Measurements from ENCODE around the gene FOSL1.

FOSL1 gene

DNA sequence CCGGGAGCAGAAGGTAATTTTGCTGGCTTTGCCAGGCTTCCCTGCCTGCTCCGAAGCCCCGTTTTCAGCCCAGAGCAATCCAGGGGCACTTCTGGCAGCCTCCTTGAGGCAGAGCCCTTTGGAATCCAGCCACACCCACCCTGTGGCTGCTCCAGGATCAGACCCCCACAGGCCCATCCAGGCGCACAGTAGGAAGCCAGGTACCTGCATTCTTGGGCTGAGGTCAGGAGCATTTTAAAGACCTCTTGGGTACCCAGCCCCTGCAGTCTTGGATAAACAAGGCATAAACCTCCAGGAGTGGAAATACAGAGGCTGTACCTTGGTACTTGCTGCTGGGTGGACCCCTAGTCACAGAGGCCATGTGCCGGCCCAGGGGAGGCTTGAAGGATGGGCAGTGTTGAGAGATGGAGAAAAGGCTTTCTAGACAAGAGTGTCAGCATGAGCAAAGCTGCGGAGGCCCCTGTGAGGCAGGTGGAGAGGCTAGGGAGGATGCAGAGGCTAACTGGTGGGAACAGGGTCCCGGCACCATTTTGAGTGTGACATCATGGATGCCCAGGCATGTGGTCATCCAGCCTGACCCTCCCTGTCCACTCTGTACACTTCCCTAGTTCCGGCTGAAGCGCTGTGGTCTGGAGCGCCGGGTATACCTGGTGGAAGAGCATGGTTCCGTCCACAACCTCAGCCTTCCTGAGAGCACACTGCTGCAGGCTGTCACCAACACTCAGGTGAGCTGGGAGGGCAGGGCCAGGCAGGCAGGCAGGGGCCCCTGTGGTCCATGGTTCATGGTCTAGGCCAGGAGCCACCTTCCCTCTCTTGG, 36.1 kb downstream of the FOSL1 start:
- DNase-seq (ENCODE audit: low spot score): no peak

DNA sequence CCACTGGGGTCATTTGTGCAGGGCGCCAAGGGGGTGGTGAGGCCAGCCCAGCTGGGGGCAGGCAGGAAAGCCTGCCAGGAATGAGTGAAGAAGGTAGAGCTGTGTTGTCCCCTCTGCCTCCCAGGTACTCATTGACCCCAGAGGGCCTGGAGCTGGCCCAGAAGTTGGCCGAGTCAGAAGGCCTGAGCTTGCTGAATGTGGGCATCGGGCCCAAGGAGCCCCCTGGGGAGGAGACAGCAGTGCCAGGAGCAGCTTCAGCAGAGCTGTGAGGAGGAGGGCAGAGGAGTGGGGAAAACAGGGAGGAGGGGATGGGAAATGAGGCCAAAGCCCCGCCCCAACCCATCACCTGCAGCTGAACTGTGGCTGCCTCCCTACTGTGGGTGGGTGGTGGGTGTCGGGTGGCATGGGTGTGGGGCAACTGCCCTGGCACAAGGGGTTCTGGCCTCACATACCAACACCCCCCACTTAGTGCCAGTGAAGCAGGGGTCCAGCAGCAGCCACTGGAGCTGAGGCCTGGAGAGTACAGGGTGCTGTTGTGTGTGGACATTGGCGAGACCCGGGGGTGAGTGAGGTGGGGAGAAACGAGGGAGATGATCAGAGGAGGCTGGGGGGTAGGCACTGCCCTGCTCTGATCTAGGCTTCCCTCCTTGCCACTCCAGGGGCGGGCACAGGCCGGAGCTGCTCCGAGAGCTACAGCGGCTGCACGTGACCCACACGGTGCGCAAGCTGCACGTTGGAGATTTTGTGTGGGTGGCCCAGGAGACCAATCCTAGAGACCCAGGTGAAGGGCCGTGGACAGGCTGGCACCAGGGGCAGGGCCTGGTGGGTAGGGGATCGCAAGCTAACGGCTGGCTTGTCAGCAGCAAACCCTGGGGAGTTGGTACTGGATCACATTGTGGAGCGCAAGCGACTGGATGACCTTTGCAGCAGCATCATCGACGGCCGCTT, 37.0 kb downstream of the FOSL1 start:
- DNase-seq (ENCODE audit: low spot score): no peak

GRCh38 chr11:65862191-65862735, 37.9 kb downstream of the FOSL1 start:
- no peak for DNase-seq (ENCODE audit: low spot score)

DNA sequence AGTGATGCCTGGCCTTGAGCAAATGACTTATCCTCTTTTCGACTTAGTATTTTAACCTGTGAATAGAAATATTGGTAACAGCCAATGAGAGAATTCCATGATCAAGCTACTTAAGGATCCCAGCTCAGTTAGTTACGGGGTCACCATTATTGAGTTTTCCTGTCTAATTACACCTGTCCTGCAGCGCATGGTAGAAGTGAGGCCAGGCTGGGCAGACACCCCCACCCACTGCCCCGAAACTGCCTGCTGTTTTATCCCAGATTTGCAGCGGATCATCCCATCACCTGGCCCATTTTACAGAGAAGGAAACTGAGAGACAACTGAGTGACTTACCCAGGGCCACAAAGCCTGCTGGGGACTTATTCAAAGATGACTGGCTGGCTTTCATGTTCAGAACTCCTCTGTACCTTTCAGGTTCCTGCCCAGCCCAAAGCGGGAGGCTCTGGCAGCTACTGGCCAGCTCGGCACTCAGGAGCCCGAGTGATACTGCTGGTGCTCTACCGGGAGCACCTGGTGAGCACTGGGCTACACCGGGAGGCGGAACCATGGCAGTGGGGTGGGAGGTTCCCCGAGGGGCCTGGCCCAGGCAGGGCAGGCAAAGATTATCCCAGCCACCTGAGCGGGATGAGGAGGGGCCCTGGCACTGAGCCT, 38.5 kb downstream of the FOSL1 start:
- DNase-seq (ENCODE audit: low spot score): no peak

DNA sequence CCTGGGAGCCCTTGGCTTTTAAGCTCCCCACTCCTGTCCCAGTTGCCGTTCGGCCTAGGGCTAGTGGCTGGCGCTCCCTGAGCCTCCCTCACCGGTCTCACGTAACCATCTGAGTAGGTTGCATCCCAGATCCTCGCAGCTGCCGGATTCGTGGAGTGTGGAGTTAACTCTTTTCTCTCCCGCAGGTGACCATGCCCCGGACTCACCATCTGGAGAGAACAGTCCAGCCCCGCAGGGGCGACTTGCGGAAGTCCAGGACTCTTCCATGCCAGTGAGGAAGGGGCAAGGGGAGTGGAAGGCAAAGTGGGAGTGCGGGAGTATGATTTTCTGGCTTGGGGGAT, 39.1 kb downstream of the FOSL1 start:
- no peak for DNase-seq (ENCODE audit: low spot score)

DNA sequence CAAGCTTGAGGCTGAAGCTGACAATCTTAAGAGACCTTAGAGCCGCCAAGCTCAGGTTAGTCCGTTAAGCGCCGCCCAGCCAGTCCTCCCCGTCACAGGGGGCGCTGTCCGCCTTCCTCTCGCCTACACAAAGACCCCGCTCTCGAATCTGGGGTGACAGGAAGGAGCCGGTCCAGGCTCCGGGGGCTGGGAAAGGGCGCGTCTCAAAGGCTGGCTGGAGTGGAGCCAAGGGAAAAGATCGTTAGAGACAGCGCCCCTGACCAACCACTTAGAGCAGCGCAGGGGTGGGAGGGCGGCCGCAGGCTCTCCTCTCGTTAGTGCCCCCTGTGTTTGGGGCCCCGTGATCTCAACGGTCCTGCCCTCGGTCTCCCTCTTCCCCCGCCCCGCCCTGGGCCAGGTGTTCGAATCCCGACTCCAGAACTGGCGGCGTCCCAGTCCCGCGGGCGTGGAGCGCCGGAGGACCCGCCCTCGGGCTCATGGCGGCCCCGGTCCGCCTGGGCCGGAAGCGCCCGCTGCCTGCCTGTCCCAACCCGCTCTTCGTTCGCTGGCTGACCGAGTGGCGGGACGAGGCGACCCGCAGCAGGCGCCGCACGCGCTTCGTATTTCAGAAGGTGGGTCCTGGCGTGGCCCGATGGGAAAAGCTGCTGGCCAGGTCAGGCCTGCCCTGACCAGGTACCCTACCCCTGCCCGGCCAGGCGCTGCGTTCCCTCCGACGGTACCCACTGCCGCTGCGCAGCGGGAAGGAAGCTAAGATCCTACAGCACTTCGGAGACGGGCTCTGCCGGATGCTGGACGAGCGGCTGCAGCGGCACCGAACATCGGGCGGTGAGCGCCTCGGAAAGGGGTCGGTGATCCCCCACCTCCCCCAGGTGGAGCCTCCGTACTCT, 39.7 kb downstream of the FOSL1 start, which contains the start of gene MUS81:
MUS81 (plus strand) TSS at position 156 of the 887 bp plus-strand sequence; CDS start at position 477, 321 bp downstream.
- DNase-seq (ENCODE audit: low spot score): peak; percentile 96

- DNase-seq (ENCODE audit: low spot score): no peak
Observed at GRCh38 chr11:65859812-65860277, 40.3 kb downstream of the FOSL1 start.

DNA sequence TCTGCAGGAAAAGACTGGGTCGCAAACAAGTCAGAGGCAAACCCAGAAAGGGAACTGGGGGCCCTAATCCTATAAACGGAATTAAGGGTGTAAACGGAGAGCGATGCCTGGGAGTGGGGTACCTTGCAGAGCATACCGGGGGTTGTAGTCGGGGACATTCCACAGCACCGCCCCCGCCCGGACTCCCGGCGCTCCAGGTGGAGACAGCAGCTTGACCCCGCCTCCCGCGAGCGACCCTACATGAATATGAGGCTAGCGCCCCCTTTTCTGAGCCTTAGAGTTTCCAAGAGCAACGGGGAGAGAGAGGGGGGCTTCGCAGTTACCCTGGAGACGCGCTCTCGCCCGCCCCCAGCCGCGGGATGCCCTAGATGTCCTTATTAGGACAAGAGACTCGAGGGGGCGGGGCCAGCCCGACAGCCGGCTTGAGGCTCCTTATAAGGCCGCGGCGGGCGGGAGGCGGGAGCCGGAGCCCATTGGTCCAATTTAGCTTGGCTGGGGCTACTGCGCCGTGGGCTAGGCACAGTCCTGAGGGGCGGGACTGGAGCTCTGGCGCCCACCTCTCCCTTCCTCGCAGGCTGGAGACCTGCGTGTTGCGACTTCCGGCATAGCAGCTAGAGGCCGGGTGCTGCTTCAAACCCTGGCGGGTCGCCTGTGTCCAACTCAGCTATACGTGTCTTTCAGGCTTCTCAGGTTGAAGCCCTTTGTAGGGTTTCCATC, 40.9 kb downstream of the FOSL1 start:
- DNase-seq (ENCODE audit: low spot score): peak; percentile 95

DNA sequence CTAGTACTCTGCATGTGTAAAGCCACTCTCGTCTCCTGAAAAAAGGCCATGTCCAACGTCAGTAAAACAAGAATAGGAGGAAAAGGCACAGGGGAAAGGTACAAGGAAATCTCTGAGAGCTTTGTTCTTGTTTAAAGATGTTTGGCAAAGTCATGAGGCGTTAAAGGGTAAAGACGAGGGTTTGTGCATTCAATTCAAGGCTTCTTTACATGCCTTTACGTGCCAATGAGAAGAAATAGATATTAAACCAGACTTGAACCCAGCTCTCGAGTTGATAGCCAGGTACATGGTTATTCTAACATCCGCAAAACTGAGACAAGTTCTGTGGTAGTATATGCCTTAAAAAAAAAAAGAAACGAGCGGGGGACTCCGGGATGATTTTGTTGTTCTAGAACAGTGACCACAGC, 41.5 kb downstream of the FOSL1 start:
- DNase-seq (ENCODE audit: low spot score): no peak

DNA sequence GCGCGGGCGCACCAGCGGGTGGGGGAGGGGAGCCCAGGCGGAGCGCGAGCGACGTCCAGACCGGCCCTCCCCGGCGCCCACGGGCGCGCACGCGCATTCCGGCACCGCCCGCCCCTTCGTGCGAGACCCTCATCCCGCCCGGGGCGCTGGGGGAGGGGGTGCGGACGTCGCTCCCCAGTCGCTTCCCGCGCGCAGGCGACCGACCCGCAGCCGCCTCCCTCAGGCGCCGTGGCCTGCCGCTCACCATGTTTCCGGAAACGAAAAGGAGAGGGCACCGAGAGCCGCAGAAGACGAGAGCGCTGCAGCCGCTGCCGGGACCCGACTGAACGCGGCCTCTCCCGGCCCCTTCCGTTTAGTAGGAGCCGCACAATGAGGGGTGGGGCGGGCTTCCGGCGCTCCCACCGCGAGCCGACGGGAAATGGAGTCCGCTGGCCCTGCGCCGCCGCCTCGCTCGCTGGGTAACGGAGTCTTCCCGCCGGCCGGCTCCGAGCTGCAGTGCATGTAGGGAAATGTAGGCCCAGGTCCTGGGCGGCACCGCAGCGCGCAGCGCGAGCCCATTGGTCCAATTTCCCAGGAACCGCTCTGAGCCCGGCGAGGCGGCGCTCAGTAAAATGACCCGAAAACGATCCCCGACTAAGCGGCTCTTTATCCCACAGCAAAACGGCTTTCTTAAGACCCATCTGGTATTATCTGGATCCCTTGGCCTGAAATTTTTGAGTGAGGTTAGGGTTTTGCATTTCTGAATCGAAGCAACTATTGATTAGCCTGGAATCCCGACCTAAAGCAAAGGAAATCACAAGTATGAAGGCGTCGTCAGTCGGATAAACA, 42.1 kb downstream of the FOSL1 start, which contains the start of gene CFL1:
CFL1 (minus strand) TSS at position 328 of the 828 bp plus-strand sequence; CDS start at position 247, 81 bp downstream.
- peak; percentile 97 for DNase-seq (ENCODE audit: low spot score)

GRCh38 chr11:65857500-65857852, 42.7 kb downstream of the FOSL1 start:
- no peak for DNase-seq (ENCODE audit: low spot score)

GRCh38 chr11:65856689-65857499, 43.3 kb downstream of the FOSL1 start:
- DNase-seq (ENCODE audit: low spot score): peak; percentile 70

GRCh38 chr11:65855927-65856363, 44.2 kb downstream of the FOSL1 start:
- DNase-seq (ENCODE audit: low spot score): no peak

- no peak for DNase-seq (ENCODE audit: low spot score)
Observed at GRCh38 chr11:65854852-65855837, 45.0 kb downstream of the FOSL1 start.

DNA sequence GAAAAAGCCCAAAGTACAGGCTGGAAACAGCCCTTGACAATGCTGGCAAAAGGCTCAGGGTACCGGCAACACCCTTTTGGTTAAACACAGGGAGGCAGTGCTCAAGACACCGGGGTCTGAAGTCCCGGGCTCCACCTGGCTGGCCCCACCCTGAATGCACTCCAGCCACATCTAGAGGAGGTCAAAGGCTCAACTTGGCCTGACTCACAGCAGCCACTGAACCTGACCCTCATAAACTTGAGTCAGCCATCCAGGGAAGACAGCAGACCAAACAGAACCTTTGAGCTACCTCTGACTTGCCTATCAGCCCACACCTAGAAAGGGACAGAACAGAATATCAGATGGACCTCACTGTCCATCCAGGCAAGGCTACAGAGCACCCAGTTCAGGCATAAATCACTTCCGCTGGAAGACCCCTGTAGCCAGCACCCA, 46.0 kb downstream of the FOSL1 start:
- peak; percentile 62 for DNase-seq (ENCODE audit: low spot score)

DNA sequence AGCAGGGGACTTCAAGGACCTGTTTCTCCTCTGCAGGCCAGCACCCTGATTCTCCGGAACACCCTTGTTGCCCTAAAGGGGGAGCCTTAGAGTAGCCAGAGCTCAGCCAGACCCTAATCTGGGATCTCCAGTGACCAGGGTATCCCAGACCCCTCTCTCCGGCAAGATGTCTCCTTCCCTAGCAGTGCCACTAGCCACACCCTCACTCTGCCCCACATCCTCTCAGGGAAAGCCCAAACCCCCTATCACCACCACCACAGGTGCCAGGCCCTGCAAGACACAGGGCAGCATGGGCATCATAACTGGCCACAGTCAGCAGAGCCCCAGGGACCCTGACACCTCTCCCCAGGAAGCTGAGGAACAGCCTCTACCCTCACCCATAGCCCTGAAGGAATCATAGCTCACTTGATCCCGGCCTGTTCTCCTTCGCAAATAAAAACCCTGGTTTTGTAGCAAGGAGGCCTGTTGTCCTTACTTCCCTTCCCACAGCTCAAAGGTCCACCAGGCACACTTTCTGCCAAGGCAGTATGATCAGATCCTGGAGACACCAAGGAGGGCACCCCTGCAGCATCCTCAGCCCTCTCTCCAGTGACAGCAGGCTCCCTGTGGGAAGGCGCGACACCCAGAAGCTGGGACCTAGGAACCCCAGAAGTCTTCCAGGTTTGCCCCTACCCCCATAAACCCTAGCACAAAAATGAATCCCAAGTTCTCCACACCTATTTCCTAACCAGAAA, 46.8 kb downstream of the FOSL1 start:
- no peak for DNase-seq (ENCODE audit: low spot score)

Data from LoVo (cell line).